Keratinocyte (primary cell): ENCODE results near the gene MAN1A2.

Source experiments
- EZH2 ChIP-seq: IDR thresholded peaks from one replicate; pipeline ENCODE4 v1.6.1; 2012; ENCODE audit warnings: inconsistent platforms, mild to moderate bottlenecking, low read length, moderate library complexity
- TF ChIP-seq, protein P1 (sequence below), 3 experiments: IDR thresholded peaks in 1 of 3; conservative IDR thresholded peaks in 1 of 3; optimal IDR thresholded peaks in 1 of 3; 2 replicates in 2 of 3; 3 replicates in 1 of 3; pipeline versions ENCODE3 to v1.5.1; 2011; ENCODE audit warnings: low read length in 3 of 3, mild to moderate bottlenecking in 3 of 3, moderate library complexity in 2 of 3, control low read depth in 1 of 3, inconsistent platforms in 1 of 3; ENCODE audit not compliant: insufficient read depth in 2 of 3; ENCODE audit errors: extremely low read depth in 1 of 3

DNA sequence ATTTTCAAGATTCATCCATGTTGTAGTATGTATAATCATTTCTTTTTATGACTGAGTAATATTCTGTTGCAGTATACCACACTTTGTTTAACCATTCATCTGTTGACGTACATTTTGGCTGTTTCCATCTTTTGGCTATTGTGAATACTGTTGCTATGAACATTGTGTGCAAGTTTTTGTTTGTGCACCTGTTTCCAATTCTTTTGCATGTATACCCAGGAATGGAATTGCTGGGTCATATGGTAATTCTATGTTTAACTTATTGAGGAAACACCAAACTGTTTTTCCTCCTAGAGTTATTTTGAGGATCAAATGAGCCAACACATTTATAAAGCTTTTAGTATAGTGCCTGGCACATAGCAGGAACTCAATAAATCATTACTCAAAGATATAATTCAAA, 49.2 kb upstream of the MAN1A2 start:
- TF ChIP-seq, protein P1, sequence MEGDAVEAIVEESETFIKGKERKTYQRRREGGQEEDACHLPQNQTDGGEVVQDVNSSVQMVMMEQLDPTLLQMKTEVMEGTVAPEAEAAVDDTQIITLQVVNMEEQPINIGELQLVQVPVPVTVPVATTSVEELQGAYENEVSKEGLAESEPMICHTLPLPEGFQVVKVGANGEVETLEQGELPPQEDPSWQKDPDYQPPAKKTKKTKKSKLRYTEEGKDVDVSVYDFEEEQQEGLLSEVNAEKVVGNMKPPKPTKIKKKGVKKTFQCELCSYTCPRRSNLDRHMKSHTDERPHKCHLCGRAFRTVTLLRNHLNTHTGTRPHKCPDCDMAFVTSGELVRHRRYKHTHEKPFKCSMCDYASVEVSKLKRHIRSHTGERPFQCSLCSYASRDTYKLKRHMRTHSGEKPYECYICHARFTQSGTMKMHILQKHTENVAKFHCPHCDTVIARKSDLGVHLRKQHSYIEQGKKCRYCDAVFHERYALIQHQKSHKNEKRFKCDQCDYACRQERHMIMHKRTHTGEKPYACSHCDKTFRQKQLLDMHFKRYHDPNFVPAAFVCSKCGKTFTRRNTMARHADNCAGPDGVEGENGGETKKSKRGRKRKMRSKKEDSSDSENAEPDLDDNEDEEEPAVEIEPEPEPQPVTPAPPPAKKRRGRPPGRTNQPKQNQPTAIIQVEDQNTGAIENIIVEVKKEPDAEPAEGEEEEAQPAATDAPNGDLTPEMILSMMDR (optimal IDR thresholded peaks at IDR 0.05 in 1 of 3, IDR thresholded peaks at IDR 0.05 in 1 of 3, conservative IDR thresholded peaks at IDR 0.05 in 1 of 3; ENCODE audit: extremely low read depth in 1 of 3, insufficient read depth in 2 of 3, low read length in 3 of 3), result no peak
- TF ChIP-seq EZH2, result no peak
